NCI-H2227 (cell line): ENCODE measurements around the gene TNF.
A peak's percentile ranks its signal among the peaks of the same experiment; 100 is the strongest.

Source experiments
- DNase-seq: peaks from one replicate; lab custom pipeline; 2025; ENCODE audit not compliant: unreplicated experiment; lab: John Stamatoyannopoulos, UW

TNF gene

DNA sequence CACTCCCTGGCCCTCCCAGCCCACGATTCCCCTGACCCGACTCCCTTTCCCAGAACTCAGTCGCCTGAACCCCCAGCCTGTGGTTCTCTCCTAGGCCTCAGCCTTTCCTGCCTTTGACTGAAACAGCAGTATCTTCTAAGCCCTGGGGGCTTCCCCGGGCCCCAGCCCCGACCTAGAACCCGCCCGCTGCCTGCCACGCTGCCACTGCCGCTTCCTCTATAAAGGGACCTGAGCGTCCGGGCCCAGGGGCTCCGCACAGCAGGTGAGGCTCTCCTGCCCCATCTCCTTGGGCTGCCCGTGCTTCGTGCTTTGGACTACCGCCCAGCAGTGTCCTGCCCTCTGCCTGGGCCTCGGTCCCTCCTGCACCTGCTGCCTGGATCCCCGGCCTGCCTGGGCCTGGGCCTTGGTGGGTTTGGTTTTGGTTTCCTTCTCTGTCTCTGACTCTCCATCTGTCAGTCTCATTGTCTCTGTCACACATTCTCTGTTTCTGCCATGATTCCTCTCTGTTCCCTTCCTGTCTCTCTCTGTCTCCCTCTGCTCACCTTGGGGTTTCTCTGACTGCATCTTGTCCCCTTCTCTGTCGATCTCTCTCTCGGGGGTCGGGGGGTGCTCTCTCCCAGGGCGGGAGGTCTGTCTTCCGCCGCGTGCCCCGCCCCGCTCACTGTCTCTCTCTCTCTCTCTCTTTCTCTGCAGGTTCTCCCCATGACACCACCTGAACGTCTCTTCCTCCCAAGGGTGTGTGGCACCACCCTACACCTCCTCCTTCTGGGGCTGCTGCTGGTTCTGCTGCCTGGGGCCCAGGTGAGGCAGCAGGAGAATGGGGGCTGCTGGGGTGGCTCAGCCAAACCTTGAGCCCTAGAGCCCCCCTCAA is 3.1 kb upstream of the TNF start, which contains the start of gene LTA:
Gene LTA (plus strand): TSS at position 249 of the 871 bp plus-strand sequence. CDS start 454 bp downstream, at position 703.
- no peak for DNase-seq

DNA sequence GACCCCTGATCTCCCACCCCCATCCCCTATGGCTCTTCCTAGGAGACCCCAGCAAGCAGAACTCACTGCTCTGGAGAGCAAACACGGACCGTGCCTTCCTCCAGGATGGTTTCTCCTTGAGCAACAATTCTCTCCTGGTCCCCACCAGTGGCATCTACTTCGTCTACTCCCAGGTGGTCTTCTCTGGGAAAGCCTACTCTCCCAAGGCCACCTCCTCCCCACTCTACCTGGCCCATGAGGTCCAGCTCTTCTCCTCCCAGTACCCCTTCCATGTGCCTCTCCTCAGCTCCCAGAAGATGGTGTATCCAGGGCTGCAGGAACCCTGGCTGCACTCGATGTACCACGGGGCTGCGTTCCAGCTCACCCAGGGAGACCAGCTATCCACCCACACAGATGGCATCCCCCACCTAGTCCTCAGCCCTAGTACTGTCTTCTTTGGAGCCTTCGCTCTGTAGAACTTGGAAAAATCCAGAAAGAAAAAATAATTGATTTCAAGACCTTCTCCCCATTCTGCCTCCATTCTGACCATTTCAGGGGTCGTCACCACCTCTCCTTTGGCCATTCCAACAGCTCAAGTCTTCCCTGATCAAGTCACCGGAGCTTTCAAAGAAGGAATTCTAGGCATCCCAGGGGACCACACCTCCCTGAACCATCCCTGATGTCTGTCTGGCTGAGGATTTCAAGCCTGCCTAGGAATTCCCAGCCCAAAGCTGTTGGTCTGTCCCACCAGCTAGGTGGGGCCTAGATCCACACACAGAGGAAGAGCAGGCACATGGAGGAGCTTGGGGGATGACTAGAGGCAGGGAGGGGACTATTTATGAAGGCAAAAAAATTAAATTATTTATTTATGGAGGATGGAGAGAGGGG is 1.9 kb upstream of the TNF start:
- no peak for DNase-seq

DNA sequence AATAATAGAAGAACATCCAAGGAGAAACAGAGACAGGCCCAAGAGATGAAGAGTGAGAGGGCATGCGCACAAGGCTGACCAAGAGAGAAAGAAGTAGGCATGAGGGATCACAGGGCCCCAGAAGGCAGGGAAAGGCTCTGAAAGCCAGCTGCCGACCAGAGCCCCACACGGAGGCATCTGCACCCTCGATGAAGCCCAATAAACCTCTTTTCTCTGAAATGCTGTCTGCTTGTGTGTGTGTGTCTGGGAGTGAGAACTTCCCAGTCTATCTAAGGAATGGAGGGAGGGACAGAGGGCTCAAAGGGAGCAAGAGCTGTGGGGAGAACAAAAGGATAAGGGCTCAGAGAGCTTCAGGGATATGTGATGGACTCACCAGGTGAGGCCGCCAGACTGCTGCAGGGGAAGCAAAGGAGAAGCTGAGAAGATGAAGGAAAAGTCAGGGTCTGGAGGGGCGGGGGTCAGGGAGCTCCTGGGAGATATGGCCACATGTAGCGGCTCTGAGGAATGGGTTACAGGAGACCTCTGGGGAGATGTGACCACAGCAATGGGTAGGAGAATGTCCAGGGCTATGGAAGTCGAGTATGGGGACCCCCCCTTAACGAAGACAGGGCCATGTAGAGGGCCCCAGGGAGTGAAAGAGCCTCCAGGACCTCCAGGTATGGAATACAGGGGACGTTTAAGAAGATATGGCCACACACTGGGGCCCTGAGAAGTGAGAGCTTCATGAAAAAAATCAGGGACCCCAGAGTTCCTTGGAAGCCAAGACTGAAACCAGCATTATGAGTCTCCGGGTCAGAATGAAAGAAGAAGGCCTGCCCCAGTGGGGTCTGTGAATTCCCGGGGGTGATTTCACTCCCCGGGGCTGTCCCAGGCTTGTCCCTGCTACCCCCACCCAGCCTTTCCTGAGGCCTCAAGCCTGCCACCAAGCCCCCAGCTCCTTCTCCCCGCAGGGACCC is 981 bp upstream of the TNF start:
- no peak for DNase-seq

DNA sequence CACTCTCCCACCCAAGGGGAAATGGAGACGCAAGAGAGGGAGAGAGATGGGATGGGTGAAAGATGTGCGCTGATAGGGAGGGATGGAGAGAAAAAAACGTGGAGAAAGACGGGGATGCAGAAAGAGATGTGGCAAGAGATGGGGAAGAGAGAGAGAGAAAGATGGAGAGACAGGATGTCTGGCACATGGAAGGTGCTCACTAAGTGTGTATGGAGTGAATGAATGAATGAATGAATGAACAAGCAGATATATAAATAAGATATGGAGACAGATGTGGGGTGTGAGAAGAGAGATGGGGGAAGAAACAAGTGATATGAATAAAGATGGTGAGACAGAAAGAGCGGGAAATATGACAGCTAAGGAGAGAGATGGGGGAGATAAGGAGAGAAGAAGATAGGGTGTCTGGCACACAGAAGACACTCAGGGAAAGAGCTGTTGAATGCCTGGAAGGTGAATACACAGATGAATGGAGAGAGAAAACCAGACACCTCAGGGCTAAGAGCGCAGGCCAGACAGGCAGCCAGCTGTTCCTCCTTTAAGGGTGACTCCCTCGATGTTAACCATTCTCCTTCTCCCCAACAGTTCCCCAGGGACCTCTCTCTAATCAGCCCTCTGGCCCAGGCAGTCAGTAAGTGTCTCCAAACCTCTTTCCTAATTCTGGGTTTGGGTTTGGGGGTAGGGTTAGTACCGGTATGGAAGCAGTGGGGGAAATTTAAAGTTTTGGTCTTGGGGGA is 754 bp downstream of the TNF start:
- DNase-seq = no peak

DNA sequence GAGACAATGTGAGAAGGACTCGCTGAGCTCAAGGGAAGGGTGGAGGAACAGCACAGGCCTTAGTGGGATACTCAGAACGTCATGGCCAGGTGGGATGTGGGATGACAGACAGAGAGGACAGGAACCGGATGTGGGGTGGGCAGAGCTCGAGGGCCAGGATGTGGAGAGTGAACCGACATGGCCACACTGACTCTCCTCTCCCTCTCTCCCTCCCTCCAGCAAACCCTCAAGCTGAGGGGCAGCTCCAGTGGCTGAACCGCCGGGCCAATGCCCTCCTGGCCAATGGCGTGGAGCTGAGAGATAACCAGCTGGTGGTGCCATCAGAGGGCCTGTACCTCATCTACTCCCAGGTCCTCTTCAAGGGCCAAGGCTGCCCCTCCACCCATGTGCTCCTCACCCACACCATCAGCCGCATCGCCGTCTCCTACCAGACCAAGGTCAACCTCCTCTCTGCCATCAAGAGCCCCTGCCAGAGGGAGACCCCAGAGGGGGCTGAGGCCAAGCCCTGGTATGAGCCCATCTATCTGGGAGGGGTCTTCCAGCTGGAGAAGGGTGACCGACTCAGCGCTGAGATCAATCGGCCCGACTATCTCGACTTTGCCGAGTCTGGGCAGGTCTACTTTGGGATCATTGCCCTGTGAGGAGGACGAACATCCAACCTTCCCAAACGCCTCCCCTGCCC is 1.7 kb downstream of the TNF start:
- DNase-seq = no peak

DNA sequence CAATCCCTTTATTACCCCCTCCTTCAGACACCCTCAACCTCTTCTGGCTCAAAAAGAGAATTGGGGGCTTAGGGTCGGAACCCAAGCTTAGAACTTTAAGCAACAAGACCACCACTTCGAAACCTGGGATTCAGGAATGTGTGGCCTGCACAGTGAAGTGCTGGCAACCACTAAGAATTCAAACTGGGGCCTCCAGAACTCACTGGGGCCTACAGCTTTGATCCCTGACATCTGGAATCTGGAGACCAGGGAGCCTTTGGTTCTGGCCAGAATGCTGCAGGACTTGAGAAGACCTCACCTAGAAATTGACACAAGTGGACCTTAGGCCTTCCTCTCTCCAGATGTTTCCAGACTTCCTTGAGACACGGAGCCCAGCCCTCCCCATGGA is 2.2 kb downstream of the TNF start:
- no peak for DNase-seq

DNA sequence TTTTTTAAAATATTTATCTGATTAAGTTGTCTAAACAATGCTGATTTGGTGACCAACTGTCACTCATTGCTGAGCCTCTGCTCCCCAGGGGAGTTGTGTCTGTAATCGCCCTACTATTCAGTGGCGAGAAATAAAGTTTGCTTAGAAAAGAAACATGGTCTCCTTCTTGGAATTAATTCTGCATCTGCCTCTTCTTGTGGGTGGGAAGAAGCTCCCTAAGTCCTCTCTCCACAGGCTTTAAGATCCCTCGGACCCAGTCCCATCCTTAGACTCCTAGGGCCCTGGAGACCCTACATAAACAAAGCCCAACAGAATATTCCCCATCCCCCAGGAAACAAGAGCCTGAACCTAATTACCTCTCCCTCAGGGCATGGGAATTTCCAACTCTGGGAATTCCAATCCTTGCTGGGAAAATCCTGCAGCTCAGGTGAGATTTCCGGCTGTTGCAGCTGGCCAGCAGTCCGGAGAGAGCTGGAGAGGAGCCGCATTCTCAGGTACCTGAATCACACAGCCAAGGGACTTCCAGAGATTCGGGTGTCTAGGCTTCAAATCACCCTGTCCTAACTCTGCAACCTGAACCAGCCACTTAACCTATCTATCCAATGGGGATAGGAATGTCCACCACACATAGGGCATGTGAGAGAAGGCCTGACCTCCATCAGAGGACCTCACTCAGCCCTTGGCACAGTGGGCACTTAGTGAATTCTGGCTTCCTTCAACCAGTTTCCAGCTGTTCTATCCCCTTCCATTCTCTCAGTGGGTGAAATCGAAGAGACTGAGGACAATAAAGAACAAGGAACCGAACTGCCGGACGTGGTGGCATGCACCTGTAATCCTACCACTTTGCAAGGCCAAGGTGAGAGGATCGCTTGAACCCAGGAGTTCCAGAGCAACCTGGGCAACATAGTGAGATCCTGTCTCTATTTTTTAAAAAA is 3.1 kb downstream of the TNF start:
- no peak for DNase-seq

- DNase-seq = no peak
Observed at GRCh38 chr6:31579119-31579505, 3.7 kb downstream of the TNF start.

- no peak for DNase-seq
Observed at GRCh38 chr6:31579546-31580437, 4.4 kb downstream of the TNF start.

- no peak for DNase-seq
Observed at GRCh38 chr6:31580438-31580740, 5.0 kb downstream of the TNF start.

GRCh38 chr6:31580807-31581433 is 5.6 kb downstream of the TNF start:
- peak; percentile 91 for DNase-seq

GRCh38 chr6:31581434-31582229 is 6.3 kb downstream of the TNF start:
- no peak for DNase-seq

DNA sequence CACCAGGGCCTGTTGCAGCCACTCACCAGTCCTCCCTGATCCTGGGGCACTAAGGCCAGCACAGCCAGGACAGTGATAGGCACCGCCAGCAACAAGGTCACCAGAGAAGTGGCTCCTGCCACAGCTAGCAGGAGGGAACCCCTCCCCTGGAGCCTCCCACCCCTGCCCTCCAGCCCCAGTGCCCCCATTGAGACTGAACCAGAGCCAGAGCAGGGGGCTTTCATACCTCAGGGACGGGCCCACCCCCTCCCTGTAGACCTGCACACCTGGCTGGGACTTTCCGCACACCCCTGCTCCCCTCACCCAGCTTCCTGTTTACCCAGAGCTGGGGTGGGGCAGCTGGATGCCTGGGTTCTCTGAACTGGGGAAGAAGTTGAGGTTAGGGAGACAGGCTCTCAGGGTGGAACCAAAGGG is 6.9 kb downstream of the TNF start, which contains the start of gene LTB:
Gene LTB (minus strand): TSS at position 195 of the 414 bp plus-strand sequence. CDS start 7 bp downstream, at position 188.
- no peak for DNase-seq

- no peak for DNase-seq
Observed at GRCh38 chr6:31585491-31585890, 10.1 kb downstream of the TNF start.

DNA sequence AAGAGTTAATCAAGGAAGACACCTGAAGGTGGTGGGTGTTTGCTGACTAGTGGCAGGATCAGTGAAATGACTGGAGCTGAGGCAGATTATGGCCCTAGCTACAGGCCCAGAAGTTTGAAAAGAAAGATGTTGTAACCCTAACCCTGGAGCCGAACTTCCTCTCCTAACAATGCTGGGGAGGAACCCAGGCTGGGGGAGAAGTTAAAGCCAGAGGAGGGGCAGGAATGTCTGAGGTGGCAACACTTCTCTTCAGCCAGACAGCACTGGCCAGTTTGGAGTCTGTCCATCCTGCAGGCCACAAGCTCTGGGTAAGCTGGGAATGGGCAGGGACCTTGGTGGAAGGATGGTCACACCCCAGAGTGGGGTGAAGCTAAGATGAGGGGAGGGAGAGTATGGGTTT is 10.6 kb downstream of the TNF start, which contains the start of gene LST1:
Gene LST1 (plus strand): TSS at position 270 of the 400 bp plus-strand sequence. CDS start 1,023 bp downstream, outside the sequence.
- DNase-seq = no peak

GRCh38 chr6:31586599-31587281 is 11.4 kb downstream of the TNF start:
- DNase-seq = no peak
